Brain microvascular endothelial cell (primary cell): ENCODE results near the gene GPR3.

ENCODE experiments used
- DNase-seq: peaks from one replicate; pipeline ENCODE4 v3.0.0-alpha.2; 2020
- H3K27ac ChIP-seq: fragments of 250-450 bp; sonication (Bioruptor Pico); 2 replicates; pipeline ENCODE4 v1.5.1; 2020; ENCODE audit warnings: mild to moderate bottlenecking, moderate library complexity
- H3K27me3 ChIP-seq: fragments of 250-450 bp; sonication (Bioruptor Pico); replicated peaks from 2 replicates; pipeline ENCODE4 v1.5.1; 2020; ENCODE audit warnings: mild to moderate bottlenecking
- H3K36me3 ChIP-seq: fragments of 250-450 bp; sonication (Bioruptor Pico); replicated peaks from 2 replicates; pipeline ENCODE4 v1.5.1; 2020; ENCODE audit warnings: mild to moderate bottlenecking
- H3K4me3 ChIP-seq: 2 replicates; pipeline ENCODE4 v1.5.1; 2011; ENCODE audit warnings: low read depth, mild to moderate bottlenecking, control low read depth, low read length, moderate library complexity
- CTCF ChIP-seq: IDR thresholded peaks from 2 replicates; pipeline ENCODE4 v1.5.1; 2011; ENCODE audit warnings: low read depth, mild to moderate bottlenecking, moderate library complexity, low read length, control low read depth, inconsistent platforms; ENCODE audit errors: missing control alignments
- in situ Hi-C: cut with HindIII; loops from 2 replicates; pipeline ENCODE4 v1.10.0; 2017; ENCODE audit warnings: low sequenced_read_pairs, low pct_ligation_motif_present

GPR3 gene

DNA sequence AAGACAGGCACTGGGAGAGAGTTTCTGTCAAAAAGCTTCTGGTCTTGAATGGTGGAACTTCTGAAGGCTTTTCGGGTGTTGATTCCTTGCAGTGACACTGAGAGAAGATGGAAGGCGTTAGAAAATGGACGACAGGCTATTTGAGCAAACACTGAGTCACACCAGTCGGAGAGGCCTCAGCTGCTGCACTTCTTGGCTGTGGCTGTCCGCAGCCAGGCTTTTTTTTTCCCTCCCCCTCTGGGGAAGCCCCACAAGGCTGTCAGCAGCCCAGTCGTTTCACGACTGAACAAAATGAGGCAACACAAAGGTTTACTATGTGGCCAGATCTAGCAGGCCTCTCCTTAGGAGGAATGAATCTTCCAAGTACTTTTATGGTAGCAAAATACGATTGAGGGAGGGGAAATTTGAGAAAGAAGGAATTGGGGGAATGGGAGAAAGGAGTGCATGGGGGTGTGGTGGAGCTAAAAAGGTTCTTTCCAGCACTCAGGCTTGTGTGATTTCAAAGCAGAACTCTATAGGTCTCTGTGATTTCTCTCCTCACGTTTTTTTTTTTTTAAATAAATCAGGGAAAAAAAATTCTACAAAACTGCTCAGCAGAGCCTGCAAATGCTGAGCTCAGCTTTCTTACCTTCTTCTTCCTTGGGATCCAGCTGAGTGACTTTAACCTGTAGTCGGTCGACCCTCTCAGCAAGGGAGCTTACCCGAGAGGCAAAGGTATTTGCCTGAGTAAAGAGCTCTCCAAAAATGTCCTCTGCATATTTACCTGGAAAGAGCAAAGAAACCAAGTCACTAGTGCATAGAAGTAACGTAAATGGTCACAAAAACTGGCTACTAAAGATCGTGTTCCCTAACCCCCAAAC lies 26.1 kb downstream of the GPR3 start:
- Histone ChIP-seq H3K36me3 (peaks cover 42% of the 10 kb centered on the region), H3K27ac (peak overlapping the region; percentile 81), H3K4me3 (no peak overlapping the region), H3K27me3 (no peaks in the 10 kb centered on the region)
- peak; percentile 94 for DNase-seq
- TF ChIP-seq CTCF, result no peak
- in situ Hi-C loops, result loop anchor here (25.0 kb wide), 1 partner anchor 144 kb away; no protein-coding TSS in a partner anchor

GRCh38 chr1:27423709-27424108 lies 31.3 kb downstream of the GPR3 start:
- Histone ChIP-seq H3K36me3 (peaks cover 15% of the 10 kb centered on the region), H3K4me3 (no peak overlapping the region), H3K27ac (no peak overlapping the region), H3K27me3 (no peaks in the 10 kb centered on the region)
- in situ Hi-C loops, result loop anchor here (25.0 kb wide), 1 partner anchor 139 kb away; no protein-coding TSS in a partner anchor
- TF ChIP-seq CTCF, result no peak
- no peak for DNase-seq

GRCh38 chr1:27427329-27427728 lies 34.9 kb downstream of the GPR3 start:
- Histone ChIP-seq H3K36me3 (peaks cover 15% of the 10 kb centered on the region), H3K4me3 (no peak overlapping the region), H3K27me3 (no peaks in the 10 kb centered on the region), H3K27ac (no peak overlapping the region)
- no peak for DNase-seq
- in situ Hi-C loops, result no loop called here
- no peak for TF ChIP-seq CTCF

DNA sequence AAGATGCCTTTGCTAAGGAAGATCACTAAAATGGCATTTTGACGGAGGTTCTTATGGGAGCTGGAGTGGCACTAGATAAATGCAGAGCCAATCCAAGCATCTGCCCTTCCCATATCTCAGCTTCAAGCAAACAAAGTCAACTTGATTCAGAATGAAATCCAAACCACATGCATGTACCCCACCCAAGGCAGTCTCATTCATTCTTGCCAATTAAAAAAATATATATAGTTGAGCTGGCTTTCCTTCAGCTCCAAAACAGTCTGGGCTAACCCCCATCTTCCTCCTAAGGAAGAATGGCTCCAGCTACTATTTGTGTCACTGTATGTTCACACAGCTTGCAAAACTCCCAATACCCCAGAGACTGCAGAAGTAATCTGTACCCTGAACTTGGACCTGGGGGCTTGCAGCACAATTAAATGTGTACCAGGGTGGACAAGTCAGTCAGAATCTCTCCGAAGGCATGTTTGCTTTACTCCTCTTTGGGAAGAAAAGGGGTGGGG lies 35.4 kb downstream of the GPR3 start:
- no peak for TF ChIP-seq CTCF
- DNase-seq, result no peak
- in situ Hi-C loops, result no loop called here
- Histone ChIP-seq H3K27me3 (no peaks in the 10 kb centered on the region), H3K36me3 (peaks cover 15% of the 10 kb centered on the region), H3K4me3 (no peak overlapping the region), H3K27ac (no peak overlapping the region)

DNA sequence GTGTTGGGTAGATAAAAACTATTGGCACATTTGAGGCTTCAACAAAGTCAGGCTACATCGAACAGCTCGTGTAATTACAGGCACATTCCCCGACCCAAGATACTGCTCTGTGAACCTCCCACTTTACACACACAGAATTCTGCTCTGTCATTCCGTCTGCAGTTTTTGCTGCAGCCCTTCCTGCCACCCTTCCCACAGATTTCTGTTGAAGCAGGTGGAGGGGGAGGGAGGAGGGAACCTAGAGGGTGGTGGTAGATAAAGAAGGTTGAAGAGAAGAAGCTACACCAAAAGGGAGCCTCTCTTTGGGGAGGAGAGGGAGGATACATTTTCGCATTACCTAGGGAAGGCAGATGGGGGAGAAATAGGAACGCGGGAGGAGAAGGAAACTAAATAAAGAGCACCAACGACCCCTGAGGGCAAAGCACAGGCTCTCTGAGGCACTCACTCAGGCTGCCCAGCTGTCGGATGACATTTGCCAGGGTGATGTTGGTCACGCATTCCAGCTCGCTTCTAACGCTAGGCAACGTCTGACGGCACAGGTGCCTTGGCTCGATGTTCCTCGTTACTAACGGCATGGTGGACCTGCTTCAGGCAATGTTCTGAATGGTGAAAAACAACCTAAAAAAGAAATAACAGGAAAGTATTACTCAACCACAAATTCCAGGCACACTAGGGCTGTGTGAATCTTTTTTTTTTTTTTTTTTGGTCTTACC lies 36.0 kb downstream of the GPR3 start:
- Histone ChIP-seq H3K4me3 (no peak overlapping the region), H3K36me3 (peaks cover 15% of the 10 kb centered on the region), H3K27me3 (no peaks in the 10 kb centered on the region), H3K27ac (no peak overlapping the region)
- no peak for DNase-seq
- in situ Hi-C loops, result no loop called here
- TF ChIP-seq CTCF, result no peak
